IMR-90 (cell line): ENCODE results near the gene DNAH9. TPM values are rescaled to one million over a fixed set of nuclear protein-coding genes. Genes with fewer than 3 reads are reported as not detected.

Experiments used
- ATAC-seq: fragments of 200-7000 bp; cut with Tn5 transposase; 2 replicates; pipeline ENCODE4 v1.9.1; 2020; ENCODE audit warnings: low read depth, mild to moderate bottlenecking, moderate library complexity
- BruUV-seq: library from RNA; stranded (reverse); fragments of 400-500 nt; replicated peaks from 2 replicates; lab custom pipeline; 2021; lab: Mats Ljungman, UMichigan
- CTCF ChIA-PET: fragments of 300-600 bp; formaldehyde crosslinking; extraction: SDS; loops from one replicate; lab custom pipeline; 2021; ENCODE audit warnings: antibody characterized with exemption; lab: Yijun Ruan, JAX
- POLR2A ChIA-PET: fragments of 300-600 bp; sonication (Branson Sonifier 250); formaldehyde crosslinking; loops from one replicate; lab custom pipeline; 2022; ENCODE audit warnings: antibody characterized with exemption; ENCODE audit not compliant: unreplicated experiment; lab: Charles Lee
- DNase-seq: peaks from one replicate; pipeline ENCODE4 v3.0.0; 2013
- H2AFZ ChIP-seq: replicated peaks from 2 replicates; pipeline ENCODE3; 2013; ENCODE audit warnings: low read length, mild to moderate bottlenecking; ENCODE audit not compliant: poor library complexity
- H2AK5ac ChIP-seq: 2 replicates; pipeline ENCODE4 v1.6.1; 2013; ENCODE audit warnings: low read depth, low read length, inconsistent platforms
- H2AK9ac ChIP-seq: replicated peaks from 2 replicates; pipeline ENCODE3; 2013; ENCODE audit warnings: mild to moderate bottlenecking, low read depth, low read length, moderate library complexity; ENCODE audit not compliant: poor library complexity
- H2BK120ac ChIP-seq: 2 replicates; pipeline ENCODE4 v1.6.1; 2013; ENCODE audit warnings: low read depth, low read length, inconsistent platforms
- H2BK15ac ChIP-seq: 3 replicates; pipeline ENCODE4 v1.6.1; 2013; ENCODE audit warnings: low read depth, low read length, inconsistent platforms
- H2BK20ac ChIP-seq: 2 replicates; pipeline ENCODE4 v1.6.1; 2013; ENCODE audit warnings: low read depth, mild to moderate bottlenecking, inconsistent platforms, low read length, moderate library complexity
- H2BK5ac ChIP-seq: 2 replicates; pipeline ENCODE4 v1.6.1; 2013; ENCODE audit warnings: mild to moderate bottlenecking, low read depth, low read length, inconsistent platforms; ENCODE audit not compliant: poor library complexity, severe bottlenecking
- H3K14ac ChIP-seq: replicated peaks from 2 replicates; pipeline ENCODE4 v1.6.1; 2013; ENCODE audit warnings: low read depth, low read length, inconsistent platforms
- H3K18ac ChIP-seq: 2 replicates; pipeline ENCODE4 v1.6.1; 2013; ENCODE audit warnings: low read depth, low read length, control low read depth
- H3K23ac ChIP-seq: 2 replicates; pipeline ENCODE4 v1.6.1; 2013; ENCODE audit warnings: low read depth, low read length, inconsistent platforms
- H3K27ac ChIP-seq: 2 replicates; pipeline ENCODE4 v1.5.1; 2013; ENCODE audit warnings: mild to moderate bottlenecking, control low read depth, low read length; ENCODE audit not compliant: insufficient read depth
- H3K27me3 ChIP-seq: 2 replicates; pipeline ENCODE4 v1.6.1; 2013; ENCODE audit warnings: low read length; ENCODE audit not compliant: control insufficient read depth, insufficient read depth
- H3K36me3 ChIP-seq: 2 replicates; pipeline ENCODE4 v1.6.1; 2013; ENCODE audit warnings: low read length, mixed read lengths; ENCODE audit not compliant: control insufficient read depth, insufficient read depth
- H3K4ac ChIP-seq: 2 replicates; pipeline ENCODE4 v1.6.1; 2013; ENCODE audit warnings: low read depth, low read length, inconsistent platforms
- H3K4me1 ChIP-seq: 2 replicates; pipeline ENCODE4 v1.6.1; 2013; ENCODE audit warnings: low read length, mixed read lengths; ENCODE audit not compliant: control insufficient read depth, insufficient read depth
- H3K4me2 ChIP-seq: 2 replicates; pipeline ENCODE4 v1.6.1; 2013; ENCODE audit warnings: low read depth, mild to moderate bottlenecking, control low read depth, low read length, moderate library complexity
- H3K4me3 ChIP-seq: 2 replicates; pipeline ENCODE4 v1.5.1; 2013; ENCODE audit warnings: low read depth, mild to moderate bottlenecking, control low read depth, low read length, moderate library complexity; ENCODE audit not compliant: insufficient read depth
- H3K56ac ChIP-seq: 2 replicates; pipeline ENCODE4 v1.6.1; 2013; ENCODE audit warnings: low read length, inconsistent platforms; ENCODE audit not compliant: insufficient read depth; ENCODE audit errors: extremely low read depth
- H3K79me1 ChIP-seq, 2 experiments: 2 replicates each; pipeline ENCODE4 v1.6.1; 2013; ENCODE audit warnings: low read length in 2 of 2, inconsistent platforms in 1 of 2, low read depth in 1 of 2
- H3K9ac ChIP-seq: 2 replicates; pipeline ENCODE4 v1.6.1; 2013; ENCODE audit warnings: low read depth, low read length, control low read depth
- H3K9me1 ChIP-seq: 2 replicates; pipeline ENCODE4 v1.6.1; 2013; ENCODE audit warnings: low read length, inconsistent platforms; ENCODE audit not compliant: insufficient read depth
- H3K9me3 ChIP-seq: 2 replicates; pipeline ENCODE4 v1.6.1; 2013; ENCODE audit warnings: low read length; ENCODE audit not compliant: control insufficient read depth, insufficient read depth
- H4K20me1 ChIP-seq: 2 replicates; pipeline ENCODE4 v1.6.1; 2013; ENCODE audit warnings: low read length, inconsistent platforms; ENCODE audit not compliant: insufficient read depth
- H4K5ac ChIP-seq: 2 replicates; pipeline ENCODE4 v1.6.1; 2013; ENCODE audit warnings: mild to moderate bottlenecking, low read depth, low read length, control low read depth
- H4K8ac ChIP-seq, 2 experiments: 2 replicates each; pipeline ENCODE4 v1.6.1; 2013; ENCODE audit warnings: low read depth in 2 of 2, low read length in 2 of 2, control low read depth in 1 of 2, inconsistent platforms in 1 of 2
- H4K91ac ChIP-seq: 2 replicates; pipeline ENCODE4 v1.6.1; 2013; ENCODE audit warnings: low read depth, low read length, inconsistent platforms; ENCODE audit not compliant: insufficient read depth
- BHLHE40 ChIP-seq: fragments of 150-350 bp; IDR thresholded peaks from 2 replicates; pipeline ENCODE4 v1.6.1; 2016; ENCODE audit warnings: mild to moderate bottlenecking, low read depth, low read length
- CEBPB ChIP-seq: IDR thresholded peaks from 2 replicates; pipeline ENCODE4 v1.6.1; 2012; ENCODE audit warnings: low read depth, low read length, improper control_type of control experiment
- CHD1 ChIP-seq: IDR thresholded peaks from 2 replicates; pipeline ENCODE4 v1.6.1; 2012; ENCODE audit warnings: low read depth, low read length, improper control_type of control experiment
- CTCF ChIP-seq: conservative IDR thresholded peaks from 2 replicates; pipeline ENCODE4 v1.5.1; 2012; ENCODE audit warnings: mild to moderate bottlenecking, low read depth, low read length, improper control_type of control experiment
- ELK1 ChIP-seq: fragments of 150-350 bp; IDR thresholded peaks from 2 replicates; pipeline ENCODE4 v1.6.1; 2016; ENCODE audit warnings: low read depth, mild to moderate bottlenecking, low read length, moderate library complexity, borderline replicate concordance
- FOS ChIP-seq: fragments of 150-350 bp; IDR thresholded peaks from 2 replicates; pipeline ENCODE4 v1.6.1; 2016; ENCODE audit warnings: low read depth, low read length
- MAFK ChIP-seq: IDR thresholded peaks from 2 replicates; pipeline ENCODE4 v1.6.1; 2012; ENCODE audit warnings: low read depth, low read length, improper control_type of control experiment
- MAZ ChIP-seq: IDR thresholded peaks from 2 replicates; pipeline ENCODE4 v1.6.1; 2012; ENCODE audit warnings: low read depth, mild to moderate bottlenecking, low read length, improper control_type of control experiment, moderate library complexity, borderline replicate concordance
- MXI1 ChIP-seq: IDR thresholded peaks from 2 replicates; pipeline ENCODE4 v1.6.1; 2012; ENCODE audit warnings: low read depth, mild to moderate bottlenecking, low read length, moderate library complexity, borderline replicate concordance
- NFE2L2 ChIP-seq: fragments of 150-350 bp; IDR thresholded peaks from 2 replicates; pipeline ENCODE4 v1.6.1; 2016; ENCODE audit warnings: low read depth, mild to moderate bottlenecking, low read length
- POLR2A ChIP-seq: IDR thresholded peaks from 2 replicates; pipeline ENCODE4 v1.6.1; 2012; ENCODE audit warnings: mild to moderate bottlenecking, low read depth, low read length
- RAD21 ChIP-seq: IDR thresholded peaks from 2 replicates; pipeline ENCODE4 v1.6.1; 2012; ENCODE audit warnings: low read length, improper control_type of control experiment
- RCOR1 ChIP-seq: IDR thresholded peaks from 2 replicates; pipeline ENCODE4 v1.6.1; 2012; ENCODE audit warnings: mild to moderate bottlenecking, low read length, improper control_type of control experiment; ENCODE audit not compliant: insufficient replicate concordance
- RFX5 ChIP-seq: IDR thresholded peaks from 2 replicates; pipeline ENCODE4 v1.8.0; 2012; ENCODE audit warnings: low read depth, mild to moderate bottlenecking, low read length, moderate library complexity
- SMC3 ChIP-seq: fragments of 150-350 bp; IDR thresholded peaks from 2 replicates; pipeline ENCODE4 v1.6.1; 2016; ENCODE audit warnings: low read depth, mild to moderate bottlenecking, antibody characterized with exemption, low read length, moderate library complexity
- USF2 ChIP-seq: fragments of 150-350 bp; IDR thresholded peaks from 2 replicates; pipeline ENCODE4 v1.6.1; 2017; ENCODE audit warnings: mild to moderate bottlenecking, antibody characterized with exemption, low read length, low read depth
- WGBS, 2 experiments: methylation state at CpG; one replicate each; pipeline versions ENCODE4 v1.1.5 to v1.1.7; 2013; ENCODE audit warnings: missing lambda C conversion rate in 2 of 2; ENCODE audit not compliant: insufficient read length in 1 of 2; ENCODE audit errors: extremely low coverage in 2 of 2; 5-methylcytosine and 5-hydroxymethylcytosine counted together
- dilution Hi-C: fragments of 300-500 bp; cut with HindIII; formaldehyde crosslinking; loops from one replicate; pipeline ENCODE4 v1.14.3; 2018; ENCODE audit warnings: low sequenced_read_pairs; ENCODE audit not compliant: unreplicated experiment
- in situ Hi-C: fragments of 300-500 bp; cut with MboI; formaldehyde crosslinking; loops from 3 replicates; pipeline ENCODE4 v1.14.3; 2019; ENCODE audit warnings: low sequenced_read_pairs, inconsistent platforms, mixed read lengths
- intact Hi-C: fragments of 100-400 bp; cut with micrococcal nuclease; formaldehyde crosslinking; loops from 2 replicates; pipeline ENCODE4 v1.10.0; 2022
- polyA plus RNA-seq, 3 experiments: library from polyadenylated mRNA; depleted of rRNA; stranded (reverse); fragments of >200 nt; gene quantifications; 2 replicates each; pipeline ENCODE4 v1.2.3, GENCODE V29; 2012; ENCODE audit warnings: low replicate concordance in 1 of 3
- total RNA-seq: library from RNA; depleted of rRNA; stranded (reverse); fragments of >200 nt; gene quantifications from 2 replicates; pipeline ENCODE4 v1.2.3, GENCODE V29; 2012

DNAH9 gene
- total and polyA plus RNA-seq, 2 of the 4 experiments (the other 2 are of a cell fraction): not detected

DNA sequence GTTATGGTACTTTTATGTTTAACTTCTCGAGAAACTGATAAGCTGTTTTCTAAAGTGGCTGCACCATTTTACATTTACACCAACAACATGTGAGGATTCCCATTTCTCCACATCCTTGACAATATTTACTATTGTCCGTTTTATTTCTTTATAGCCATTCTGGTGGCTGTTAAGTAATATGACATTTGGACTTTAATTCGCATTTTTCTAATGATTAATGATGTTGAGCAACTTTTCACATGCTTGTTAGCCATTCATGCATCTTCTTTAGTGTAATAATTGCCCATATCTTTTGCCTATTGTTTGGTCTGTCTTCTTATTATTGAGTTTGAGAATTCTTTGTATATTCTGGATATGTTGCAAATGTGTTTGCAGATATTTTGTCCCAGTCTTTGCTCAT, 114.2 kb downstream of the DNAH9 start:
- intact Hi-C loops: no loop called here
- ATAC-seq (no peak), DNase-seq (no peak)
- no peak overlapping the region for H2BK15ac ChIP-seq
- H4K8ac ChIP-seq: no peak overlapping the region
- WGBS, 2 experiments: no CpG with 5 or more reads among the region's 3 CpGs
- H3K14ac ChIP-seq: no peak overlapping the region
- H3K4ac ChIP-seq: no peak overlapping the region
- no peak overlapping the region for H4K91ac ChIP-seq
- H3K27ac ChIP-seq: no peak overlapping the region
- H2AFZ ChIP-seq: no peak overlapping the region
- H3K4me2 ChIP-seq: no peak overlapping the region
- no peak overlapping the region for H3K23ac ChIP-seq
- no TSS peak for BruUV-seq
- no peaks in the 10 kb centered on the region for H3K36me3 ChIP-seq
- no peak overlapping the region for H3K56ac ChIP-seq
- H3K27me3 ChIP-seq: no peaks in the 10 kb centered on the region
- H3K9me3 ChIP-seq: peaks cover 13% of the 10 kb centered on the region
- dilution Hi-C loops: no loop called here
- in situ Hi-C loops: no loop called here
- ChIA-PET CTCF (no interaction called here), POLR2A (no interaction called here)
- no peaks in the 10 kb centered on the region for H3K79me1 ChIP-seq
- H2AK5ac ChIP-seq: no peak overlapping the region
- no peaks in the 10 kb centered on the region for H3K9me1 ChIP-seq
- no peak overlapping the region for H3K18ac ChIP-seq
- no peak overlapping the region for H2BK5ac ChIP-seq
- no peak overlapping the region for H2BK20ac ChIP-seq
- no peak overlapping the region for H2AK9ac ChIP-seq
- no peaks in the 10 kb centered on the region for H3K4me1 ChIP-seq
- no peak overlapping the region for H4K5ac ChIP-seq
- H4K20me1 ChIP-seq: no peaks in the 10 kb centered on the region
- no peak overlapping the region for H3K9ac ChIP-seq
- TF ChIP-seq SMC3 (no peak), CTCF (no peak), CEBPB (no peak), FOS (no peak), MAFK (no peak), BHLHE40 (no peak), MXI1 (no peak), RFX5 (no peak), CHD1 (no peak), NFE2L2 (no peak), ELK1 (no peak), RAD21 (no peak), RCOR1 (no peak), POLR2A (no peak), MAZ (no peak), USF2 (no peak)
- H2BK120ac ChIP-seq: no peak overlapping the region
- H3K4me3 ChIP-seq: no peak overlapping the region
